IMR-90 (cell line): ENCODE results near the gene TDRD12. TPM values are rescaled to one million over a fixed set of nuclear protein-coding genes. Genes with fewer than 3 reads are reported as not detected.

Experiments used
- ATAC-seq: fragments of 200-7000 bp; cut with Tn5 transposase; 2 replicates; pipeline ENCODE4 v1.9.1; 2020; ENCODE audit warnings: low read depth, mild to moderate bottlenecking, moderate library complexity
- BruUV-seq: library from RNA; stranded (reverse); fragments of 400-500 nt; replicated peaks from 2 replicates; lab custom pipeline; 2021; lab: Mats Ljungman, UMichigan
- CTCF ChIA-PET: fragments of 300-600 bp; formaldehyde crosslinking; extraction: SDS; loops from one replicate; lab custom pipeline; 2021; ENCODE audit warnings: antibody characterized with exemption; lab: Yijun Ruan, JAX
- POLR2A ChIA-PET: fragments of 300-600 bp; sonication (Branson Sonifier 250); formaldehyde crosslinking; loops from one replicate; lab custom pipeline; 2022; ENCODE audit warnings: antibody characterized with exemption; ENCODE audit not compliant: unreplicated experiment; lab: Charles Lee
- DNase-seq: peaks from one replicate; pipeline ENCODE4 v3.0.0; 2013
- H2AFZ ChIP-seq: replicated peaks from 2 replicates; pipeline ENCODE3; 2013; ENCODE audit warnings: low read length, mild to moderate bottlenecking; ENCODE audit not compliant: poor library complexity
- H2AK5ac ChIP-seq: 2 replicates; pipeline ENCODE4 v1.6.1; 2013; ENCODE audit warnings: low read depth, low read length, inconsistent platforms
- H2AK9ac ChIP-seq: replicated peaks from 2 replicates; pipeline ENCODE3; 2013; ENCODE audit warnings: mild to moderate bottlenecking, low read depth, low read length, moderate library complexity; ENCODE audit not compliant: poor library complexity
- H2BK120ac ChIP-seq: 2 replicates; pipeline ENCODE4 v1.6.1; 2013; ENCODE audit warnings: low read depth, low read length, inconsistent platforms
- H2BK15ac ChIP-seq: 3 replicates; pipeline ENCODE4 v1.6.1; 2013; ENCODE audit warnings: low read depth, low read length, inconsistent platforms
- H2BK20ac ChIP-seq: 2 replicates; pipeline ENCODE4 v1.6.1; 2013; ENCODE audit warnings: low read depth, mild to moderate bottlenecking, inconsistent platforms, low read length, moderate library complexity
- H2BK5ac ChIP-seq: 2 replicates; pipeline ENCODE4 v1.6.1; 2013; ENCODE audit warnings: mild to moderate bottlenecking, low read depth, low read length, inconsistent platforms; ENCODE audit not compliant: poor library complexity, severe bottlenecking
- H3K14ac ChIP-seq: replicated peaks from 2 replicates; pipeline ENCODE4 v1.6.1; 2013; ENCODE audit warnings: low read depth, low read length, inconsistent platforms
- H3K18ac ChIP-seq: 2 replicates; pipeline ENCODE4 v1.6.1; 2013; ENCODE audit warnings: low read depth, low read length, control low read depth
- H3K23ac ChIP-seq: 2 replicates; pipeline ENCODE4 v1.6.1; 2013; ENCODE audit warnings: low read depth, low read length, inconsistent platforms
- H3K27ac ChIP-seq: 2 replicates; pipeline ENCODE4 v1.5.1; 2013; ENCODE audit warnings: mild to moderate bottlenecking, control low read depth, low read length; ENCODE audit not compliant: insufficient read depth
- H3K27me3 ChIP-seq: 2 replicates; pipeline ENCODE4 v1.6.1; 2013; ENCODE audit warnings: low read length; ENCODE audit not compliant: control insufficient read depth, insufficient read depth
- H3K36me3 ChIP-seq: 2 replicates; pipeline ENCODE4 v1.6.1; 2013; ENCODE audit warnings: low read length, mixed read lengths; ENCODE audit not compliant: control insufficient read depth, insufficient read depth
- H3K4ac ChIP-seq: 2 replicates; pipeline ENCODE4 v1.6.1; 2013; ENCODE audit warnings: low read depth, low read length, inconsistent platforms
- H3K4me1 ChIP-seq: 2 replicates; pipeline ENCODE4 v1.6.1; 2013; ENCODE audit warnings: low read length, mixed read lengths; ENCODE audit not compliant: control insufficient read depth, insufficient read depth
- H3K4me2 ChIP-seq: 2 replicates; pipeline ENCODE4 v1.6.1; 2013; ENCODE audit warnings: low read depth, mild to moderate bottlenecking, control low read depth, low read length, moderate library complexity
- H3K4me3 ChIP-seq: 2 replicates; pipeline ENCODE4 v1.5.1; 2013; ENCODE audit warnings: low read depth, mild to moderate bottlenecking, control low read depth, low read length, moderate library complexity; ENCODE audit not compliant: insufficient read depth
- H3K56ac ChIP-seq: 2 replicates; pipeline ENCODE4 v1.6.1; 2013; ENCODE audit warnings: low read length, inconsistent platforms; ENCODE audit not compliant: insufficient read depth; ENCODE audit errors: extremely low read depth
- H3K79me1 ChIP-seq, 2 experiments: 2 replicates each; pipeline ENCODE4 v1.6.1; 2013; ENCODE audit warnings: low read length in 2 of 2, inconsistent platforms in 1 of 2, low read depth in 1 of 2
- H3K9ac ChIP-seq: 2 replicates; pipeline ENCODE4 v1.6.1; 2013; ENCODE audit warnings: low read depth, low read length, control low read depth
- H3K9me1 ChIP-seq: 2 replicates; pipeline ENCODE4 v1.6.1; 2013; ENCODE audit warnings: low read length, inconsistent platforms; ENCODE audit not compliant: insufficient read depth
- H3K9me3 ChIP-seq: 2 replicates; pipeline ENCODE4 v1.6.1; 2013; ENCODE audit warnings: low read length; ENCODE audit not compliant: control insufficient read depth, insufficient read depth
- H4K20me1 ChIP-seq: 2 replicates; pipeline ENCODE4 v1.6.1; 2013; ENCODE audit warnings: low read length, inconsistent platforms; ENCODE audit not compliant: insufficient read depth
- H4K5ac ChIP-seq: 2 replicates; pipeline ENCODE4 v1.6.1; 2013; ENCODE audit warnings: mild to moderate bottlenecking, low read depth, low read length, control low read depth
- H4K8ac ChIP-seq, 2 experiments: 2 replicates each; pipeline ENCODE4 v1.6.1; 2013; ENCODE audit warnings: low read depth in 2 of 2, low read length in 2 of 2, control low read depth in 1 of 2, inconsistent platforms in 1 of 2
- H4K91ac ChIP-seq: 2 replicates; pipeline ENCODE4 v1.6.1; 2013; ENCODE audit warnings: low read depth, low read length, inconsistent platforms; ENCODE audit not compliant: insufficient read depth
- CHD1 ChIP-seq: IDR thresholded peaks from 2 replicates; pipeline ENCODE4 v1.6.1; 2012; ENCODE audit warnings: low read depth, low read length, improper control_type of control experiment
- CTCF ChIP-seq: conservative IDR thresholded peaks from 2 replicates; pipeline ENCODE4 v1.5.1; 2012; ENCODE audit warnings: mild to moderate bottlenecking, low read depth, low read length, improper control_type of control experiment
- FOS ChIP-seq: fragments of 150-350 bp; IDR thresholded peaks from 2 replicates; pipeline ENCODE4 v1.6.1; 2016; ENCODE audit warnings: low read depth, low read length
- MAFK ChIP-seq: IDR thresholded peaks from 2 replicates; pipeline ENCODE4 v1.6.1; 2012; ENCODE audit warnings: low read depth, low read length, improper control_type of control experiment
- MXI1 ChIP-seq: IDR thresholded peaks from 2 replicates; pipeline ENCODE4 v1.6.1; 2012; ENCODE audit warnings: low read depth, mild to moderate bottlenecking, low read length, moderate library complexity, borderline replicate concordance
- NFE2L2 ChIP-seq: fragments of 150-350 bp; IDR thresholded peaks from 2 replicates; pipeline ENCODE4 v1.6.1; 2016; ENCODE audit warnings: low read depth, mild to moderate bottlenecking, low read length
- RCOR1 ChIP-seq: IDR thresholded peaks from 2 replicates; pipeline ENCODE4 v1.6.1; 2012; ENCODE audit warnings: mild to moderate bottlenecking, low read length, improper control_type of control experiment; ENCODE audit not compliant: insufficient replicate concordance
- SMC3 ChIP-seq: fragments of 150-350 bp; IDR thresholded peaks from 2 replicates; pipeline ENCODE4 v1.6.1; 2016; ENCODE audit warnings: low read depth, mild to moderate bottlenecking, antibody characterized with exemption, low read length, moderate library complexity
- WGBS, 2 experiments: methylation state at CpG; one replicate each; pipeline versions ENCODE4 v1.1.5 to v1.1.7; 2013; ENCODE audit warnings: missing lambda C conversion rate in 2 of 2; ENCODE audit not compliant: insufficient read length in 1 of 2; ENCODE audit errors: extremely low coverage in 2 of 2; 5-methylcytosine and 5-hydroxymethylcytosine counted together
- dilution Hi-C: fragments of 300-500 bp; cut with HindIII; formaldehyde crosslinking; loops from one replicate; pipeline ENCODE4 v1.14.3; 2018; ENCODE audit warnings: low sequenced_read_pairs; ENCODE audit not compliant: unreplicated experiment
- in situ Hi-C: fragments of 300-500 bp; cut with MboI; formaldehyde crosslinking; loops from 3 replicates; pipeline ENCODE4 v1.14.3; 2019; ENCODE audit warnings: low sequenced_read_pairs, inconsistent platforms, mixed read lengths
- intact Hi-C: fragments of 100-400 bp; cut with micrococcal nuclease; formaldehyde crosslinking; loops from 2 replicates; pipeline ENCODE4 v1.10.0; 2022
- polyA plus RNA-seq, 3 experiments: library from polyadenylated mRNA; depleted of rRNA; stranded (reverse); fragments of >200 nt; gene quantifications; 2 replicates each; pipeline ENCODE4 v1.2.3, GENCODE V29; 2012; ENCODE audit warnings: low replicate concordance in 1 of 3
- total RNA-seq: library from RNA; depleted of rRNA; stranded (reverse); fragments of >200 nt; gene quantifications from 2 replicates; pipeline ENCODE4 v1.2.3, GENCODE V29; 2012
- TF ChIP-seq, protein P1 (sequence below): fragments of 150-350 bp; IDR thresholded peaks from 2 replicates; pipeline ENCODE4 v1.6.1; 2017; ENCODE audit warnings: mild to moderate bottlenecking, antibody characterized with exemption, low read length, low read depth

The TDRD12 gene
- total and polyA plus RNA-seq, 2 of the 4 experiments (the other 2 are of a cell fraction) = under 0.01 to 0.07 TPM

DNA sequence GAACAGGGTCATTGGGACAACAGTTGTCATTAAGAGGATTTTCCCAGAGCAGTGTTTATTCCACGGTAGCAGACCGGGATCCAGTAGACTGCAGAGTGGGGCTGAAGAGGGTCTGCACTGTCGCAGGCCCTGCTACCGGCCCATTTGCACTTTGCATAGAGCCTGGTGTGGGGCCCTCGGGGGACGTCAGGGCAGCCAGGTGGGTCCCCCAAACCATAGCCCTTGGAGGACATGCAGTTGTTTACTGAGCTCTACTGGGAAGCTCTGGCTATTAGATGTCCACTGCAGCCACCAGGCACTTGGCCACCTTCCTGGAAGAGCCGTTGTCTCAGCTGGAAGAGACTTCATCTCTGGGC is 104.2 kb downstream of the TDRD12 start:
- H2BK5ac ChIP-seq = no peak overlapping the region
- H4K20me1 ChIP-seq = no peaks in the 10 kb centered on the region
- no peak overlapping the region for H2BK15ac ChIP-seq
- no peak overlapping the region for H2BK20ac ChIP-seq
- no peaks in the 10 kb centered on the region for H3K9me1 ChIP-seq
- in situ Hi-C loops (no loop called here), dilution Hi-C loops (no loop called here), intact Hi-C loops (no loop called here)
- BruUV-seq = no TSS peak
- H3K4me3 ChIP-seq = no peak overlapping the region
- no peaks in the 10 kb centered on the region for H3K36me3 ChIP-seq
- no peak overlapping the region for H4K91ac ChIP-seq
- no peaks in the 10 kb centered on the region for H3K4me1 ChIP-seq
- no peak overlapping the region for H2AK9ac ChIP-seq
- H4K5ac ChIP-seq = no peak overlapping the region
- no peak overlapping the region for H3K9ac ChIP-seq
- no peaks in the 10 kb centered on the region for H3K9me3 ChIP-seq
- no peak overlapping the region for H3K27ac ChIP-seq
- H3K27me3 ChIP-seq = peaks cover 16% of the 10 kb centered on the region
- DNase-seq = no peak
- H4K8ac ChIP-seq = no peak overlapping the region
- TF ChIP-seq RCOR1 (no peak), MXI1 (no peak), SMC3 (no peak), CTCF (no peak), NFE2L2 (no peak), CHD1 (no peak), MAFK (no peak), FOS (no peak)
- TF ChIP-seq, protein P1, sequence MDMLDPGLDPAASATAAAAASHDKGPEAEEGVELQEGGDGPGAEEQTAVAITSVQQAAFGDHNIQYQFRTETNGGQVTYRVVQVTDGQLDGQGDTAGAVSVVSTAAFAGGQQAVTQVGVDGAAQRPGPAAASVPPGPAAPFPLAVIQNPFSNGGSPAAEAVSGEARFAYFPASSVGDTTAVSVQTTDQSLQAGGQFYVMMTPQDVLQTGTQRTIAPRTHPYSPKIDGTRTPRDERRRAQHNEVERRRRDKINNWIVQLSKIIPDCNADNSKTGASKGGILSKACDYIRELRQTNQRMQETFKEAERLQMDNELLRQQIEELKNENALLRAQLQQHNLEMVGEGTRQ = no peak
- H2AK5ac ChIP-seq = no peak overlapping the region
- H2AFZ ChIP-seq = no peak overlapping the region
- H3K4me2 ChIP-seq = no peak overlapping the region
- POLR2A ChIA-PET = interaction anchor here (0.6 kb wide), 1 partner anchor 29 kb away, joined by 13 read pairs; no protein-coding TSS in a partner anchor
- H2BK120ac ChIP-seq = no peak overlapping the region
- no peak overlapping the region for H3K23ac ChIP-seq
- ATAC-seq = no peak
- H3K4ac ChIP-seq = no peak overlapping the region
- CTCF ChIA-PET = no interaction called here
- H3K79me1 ChIP-seq = no peaks in the 10 kb centered on the region
- H3K56ac ChIP-seq = no peak overlapping the region
- no peak overlapping the region for H3K14ac ChIP-seq
- H3K18ac ChIP-seq = no peak overlapping the region
- 86% methylated on average over 5 of the region's 7 CpGs; no CpG with 5 or more reads in 1 of the 2 experiments for WGBS, 2 experiments
